GM12878 (cell line): ENCODE data around the gene SRPK3.

Source experiments
- CEBPB ChIP-seq, 2 experiments: fragments of 150-350 bp in 1 of 2; IDR thresholded peaks; 2 replicates each; pipeline ENCODE4 v1.6.1; 2012 to 2014; ENCODE audit warnings: low read depth in 2 of 2, low read length in 2 of 2, borderline replicate concordance in 1 of 2, inconsistent platforms in 1 of 2
- ESRRA ChIP-seq: IDR thresholded peaks from 2 replicates; pipeline ENCODE4 v1.6.1; 2012; ENCODE audit warnings: mild to moderate bottlenecking, low read length, improper control_type of control experiment
- FOS ChIP-seq: IDR thresholded peaks from 3 replicates; pipeline ENCODE4 v1.6.1; 2011; ENCODE audit warnings: borderline replicate concordance; ENCODE audit not compliant: insufficient read length; ENCODE audit errors: extremely low read depth
- IKZF2 ChIP-seq, 2 experiments: fragments of 450-650 bp; IDR thresholded peaks; 2 replicates each; pipeline ENCODE4 v1.6.1; 2017; ENCODE audit warnings: mild to moderate bottlenecking in 2 of 2, moderate library complexity in 2 of 2
- POLR2A ChIP-seq: IDR thresholded peaks from 2 replicates; pipeline ENCODE4 v1.6.1; 2011; ENCODE audit warnings: low read depth, mild to moderate bottlenecking, low read length
- RAD21 ChIP-seq: IDR thresholded peaks from 2 replicates; pipeline ENCODE4 v1.6.1; 2011; ENCODE audit warnings: mild to moderate bottlenecking, low read depth, low read length, moderate library complexity; ENCODE audit not compliant: insufficient read depth
- SREBF2 ChIP-seq: IDR thresholded peaks from 2 replicates; pipeline ENCODE4 v1.6.1; 2012; ENCODE audit warnings: mild to moderate bottlenecking, low read length
- SRF ChIP-seq, 2 experiments: IDR thresholded peaks; 2 replicates each; pipeline ENCODE4 v1.6.1; 2011; ENCODE audit warnings: low read depth in 2 of 2, low read length in 2 of 2, mild to moderate bottlenecking in 1 of 2, moderate library complexity in 1 of 2
- TF ChIP-seq, protein P1 (sequence below), 3 experiments: IDR thresholded peaks in 2 of 3; conservative IDR thresholded peaks in 1 of 3; 2 replicates each; pipeline ENCODE4 v1.5.1; 2011; ENCODE audit warnings: low read depth in 3 of 3, low read length in 3 of 3, mild to moderate bottlenecking in 3 of 3, control low read depth in 2 of 3, moderate library complexity in 2 of 3, inconsistent platforms in 1 of 3, mixed read lengths in 1 of 3; ENCODE audit not compliant: control insufficient read depth in 2 of 3, insufficient read depth in 1 of 3; ENCODE audit errors: extremely low read depth in 1 of 3
- TF ChIP-seq, protein P2 (sequence below): IDR thresholded peaks from 2 replicates; pipeline ENCODE4 v1.6.1; 2011; ENCODE audit warnings: borderline replicate concordance, low read depth, mild to moderate bottlenecking, moderate library complexity, mixed read lengths, low read length; ENCODE audit not compliant: insufficient read depth; ENCODE audit errors: extremely low read length
- TF ChIP-seq, protein P3 (sequence below): IDR thresholded peaks from 2 replicates; pipeline ENCODE4 v1.6.1; 2012; ENCODE audit warnings: low read depth, low read length, improper control_type of control experiment
- TF ChIP-seq, protein P4 (sequence below): fragments of 450-650 bp; formaldehyde crosslinking; IDR thresholded peaks from 2 replicates; pipeline ENCODE4 v1.5.0; 2022; ENCODE audit warnings: mild to moderate bottlenecking, missing genetic modification characterization

- TF ChIP-seq, protein P1, sequence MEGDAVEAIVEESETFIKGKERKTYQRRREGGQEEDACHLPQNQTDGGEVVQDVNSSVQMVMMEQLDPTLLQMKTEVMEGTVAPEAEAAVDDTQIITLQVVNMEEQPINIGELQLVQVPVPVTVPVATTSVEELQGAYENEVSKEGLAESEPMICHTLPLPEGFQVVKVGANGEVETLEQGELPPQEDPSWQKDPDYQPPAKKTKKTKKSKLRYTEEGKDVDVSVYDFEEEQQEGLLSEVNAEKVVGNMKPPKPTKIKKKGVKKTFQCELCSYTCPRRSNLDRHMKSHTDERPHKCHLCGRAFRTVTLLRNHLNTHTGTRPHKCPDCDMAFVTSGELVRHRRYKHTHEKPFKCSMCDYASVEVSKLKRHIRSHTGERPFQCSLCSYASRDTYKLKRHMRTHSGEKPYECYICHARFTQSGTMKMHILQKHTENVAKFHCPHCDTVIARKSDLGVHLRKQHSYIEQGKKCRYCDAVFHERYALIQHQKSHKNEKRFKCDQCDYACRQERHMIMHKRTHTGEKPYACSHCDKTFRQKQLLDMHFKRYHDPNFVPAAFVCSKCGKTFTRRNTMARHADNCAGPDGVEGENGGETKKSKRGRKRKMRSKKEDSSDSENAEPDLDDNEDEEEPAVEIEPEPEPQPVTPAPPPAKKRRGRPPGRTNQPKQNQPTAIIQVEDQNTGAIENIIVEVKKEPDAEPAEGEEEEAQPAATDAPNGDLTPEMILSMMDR (IDR thresholded peaks at IDR 0.05 in 2 of 3, conservative IDR thresholded peaks at IDR 0.05 in 1 of 3; ENCODE audit: control insufficient read depth in 2 of 3, extremely low read depth in 1 of 3, insufficient read depth in 1 of 3, low read depth in 3 of 3, low read length in 3 of 3), result no peak
- TF ChIP-seq ESRRA (no peak), FOS (no peak), SREBF2 (no peak), SRF (IDR thresholded peaks at IDR 0.05; ENCODE audit: low read depth in 2 of 2, low read length in 2 of 2) (no peak), IKZF2 (IDR thresholded peaks at IDR 0.05) (no peak), RAD21 (no peak), POLR2A (no peak), CEBPB (IDR thresholded peaks at IDR 0.05; ENCODE audit: borderline replicate concordance in 1 of 2, low read depth in 2 of 2, low read length in 2 of 2) (no peak)
- TF ChIP-seq, protein P2, sequence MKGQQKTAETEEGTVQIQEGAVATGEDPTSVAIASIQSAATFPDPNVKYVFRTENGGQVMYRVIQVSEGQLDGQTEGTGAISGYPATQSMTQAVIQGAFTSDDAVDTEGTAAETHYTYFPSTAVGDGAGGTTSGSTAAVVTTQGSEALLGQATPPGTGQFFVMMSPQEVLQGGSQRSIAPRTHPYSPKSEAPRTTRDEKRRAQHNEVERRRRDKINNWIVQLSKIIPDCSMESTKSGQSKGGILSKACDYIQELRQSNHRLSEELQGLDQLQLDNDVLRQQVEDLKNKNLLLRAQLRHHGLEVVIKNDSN, result no peak
- TF ChIP-seq, protein P3, sequence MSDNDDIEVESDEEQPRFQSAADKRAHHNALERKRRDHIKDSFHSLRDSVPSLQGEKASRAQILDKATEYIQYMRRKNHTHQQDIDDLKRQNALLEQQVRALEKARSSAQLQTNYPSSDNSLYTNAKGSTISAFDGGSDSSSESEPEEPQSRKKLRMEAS, result no peak
- TF ChIP-seq, protein P4, sequence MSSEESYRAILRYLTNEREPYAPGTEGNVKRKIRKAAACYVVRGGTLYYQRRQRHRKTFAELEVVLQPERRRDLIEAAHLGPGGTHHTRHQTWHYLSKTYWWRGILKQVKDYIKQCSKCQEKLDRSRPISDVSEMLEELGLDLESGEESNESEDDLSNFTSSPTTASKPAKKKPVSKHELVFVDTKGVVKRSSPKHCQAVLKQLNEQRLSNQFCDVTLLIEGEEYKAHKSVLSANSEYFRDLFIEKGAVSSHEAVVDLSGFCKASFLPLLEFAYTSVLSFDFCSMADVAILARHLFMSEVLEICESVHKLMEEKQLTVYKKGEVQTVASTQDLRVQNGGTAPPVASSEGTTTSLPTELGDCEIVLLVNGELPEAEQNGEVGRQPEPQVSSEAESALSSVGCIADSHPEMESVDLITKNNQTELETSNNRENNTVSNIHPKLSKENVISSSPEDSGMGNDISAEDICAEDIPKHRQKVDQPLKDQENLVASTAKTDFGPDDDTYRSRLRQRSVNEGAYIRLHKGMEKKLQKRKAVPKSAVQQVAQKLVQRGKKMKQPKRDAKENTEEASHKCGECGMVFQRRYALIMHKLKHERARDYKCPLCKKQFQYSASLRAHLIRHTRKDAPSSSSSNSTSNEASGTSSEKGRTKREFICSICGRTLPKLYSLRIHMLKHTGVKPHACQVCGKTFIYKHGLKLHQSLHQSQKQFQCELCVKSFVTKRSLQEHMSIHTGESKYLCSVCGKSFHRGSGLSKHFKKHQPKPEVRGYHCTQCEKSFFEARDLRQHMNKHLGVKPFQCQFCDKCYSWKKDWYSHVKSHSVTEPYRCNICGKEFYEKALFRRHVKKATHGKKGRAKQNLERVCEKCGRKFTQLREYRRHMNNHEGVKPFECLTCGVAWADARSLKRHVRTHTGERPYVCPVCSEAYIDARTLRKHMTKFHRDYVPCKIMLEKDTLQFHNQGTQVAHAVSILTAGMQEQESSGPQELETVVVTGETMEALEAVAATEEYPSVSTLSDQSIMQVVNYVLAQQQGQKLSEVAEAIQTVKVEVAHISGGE (CRISPR knock-in tag), result no peak
These were observed 27.1 kb downstream of the SRPK3 start for GRCh38 chrX:153807976-153808375.
